ENCODE data around the gene SHISAL1.

The SHISAL1 gene

GRCh38 chr22:44231233-44231632 is 81.5 kb downstream of the SHISAL1 start:
- DNase-seq (ENCODE audit: low spot score), result no peak

DNA sequence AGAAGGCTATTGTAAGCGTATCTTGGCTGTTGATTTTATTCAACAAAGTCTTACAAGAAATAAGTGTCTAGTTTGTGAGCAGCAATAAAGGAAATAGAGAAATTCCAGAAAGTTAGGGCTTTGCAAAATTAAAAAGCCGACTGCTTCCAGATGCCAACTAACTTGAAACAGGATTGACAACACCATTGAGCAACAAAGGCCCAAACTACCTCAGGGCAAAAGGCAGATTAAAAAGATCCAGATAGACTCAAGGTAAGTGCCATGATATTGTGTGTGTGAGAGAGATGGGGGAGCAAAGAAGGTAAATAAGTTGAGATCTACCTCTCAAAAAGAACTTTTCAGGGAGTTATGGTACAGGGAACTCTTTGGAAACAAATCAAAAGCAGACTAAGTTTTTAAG is 82.9 kb downstream of the SHISAL1 start:
- no peak for DNase-seq (ENCODE audit: low spot score)

GRCh38 chr22:44229331-44229730 is 83.4 kb downstream of the SHISAL1 start:
- DNase-seq (ENCODE audit: low spot score), result no peak

- DNase-seq (ENCODE audit: low spot score), result no peak
These were observed 86.9 kb downstream of the SHISAL1 start for GRCh38 chr22:44225812-44226211.

DNA sequence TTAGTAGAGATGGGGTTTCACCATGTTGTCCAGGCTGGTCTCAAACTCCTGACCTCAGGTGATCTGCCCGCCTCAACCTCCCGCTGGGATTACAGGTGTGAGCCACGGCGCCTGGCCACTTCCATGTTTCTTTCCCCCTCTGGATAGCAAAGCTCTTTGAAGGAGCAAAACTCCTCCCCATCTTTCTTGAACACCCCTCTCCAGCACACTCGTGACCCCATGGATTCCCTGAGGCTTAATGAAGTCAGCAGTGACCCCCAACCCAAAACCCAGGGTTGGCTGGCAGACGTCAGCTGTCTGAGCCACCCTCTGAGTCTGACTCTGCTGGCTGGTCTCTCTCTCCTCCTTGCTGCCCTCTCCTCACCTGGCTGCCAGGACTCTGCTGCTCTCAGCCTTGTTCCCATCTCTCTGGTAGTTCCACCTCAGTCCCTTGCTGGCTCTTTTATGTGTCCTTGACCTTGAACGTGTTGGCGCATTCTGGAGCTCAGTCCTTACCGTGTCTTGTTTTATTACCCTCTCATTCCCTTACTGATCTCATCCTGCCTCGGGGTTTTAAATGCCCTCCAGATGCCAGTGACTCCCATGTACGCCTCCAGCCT is 87.6 kb downstream of the SHISAL1 start:
- no peak for DNase-seq (ENCODE audit: low spot score)

GRCh38 chr22:44224166-44224565 is 88.6 kb downstream of the SHISAL1 start:
- no peak for DNase-seq (ENCODE audit: low spot score)

DNA sequence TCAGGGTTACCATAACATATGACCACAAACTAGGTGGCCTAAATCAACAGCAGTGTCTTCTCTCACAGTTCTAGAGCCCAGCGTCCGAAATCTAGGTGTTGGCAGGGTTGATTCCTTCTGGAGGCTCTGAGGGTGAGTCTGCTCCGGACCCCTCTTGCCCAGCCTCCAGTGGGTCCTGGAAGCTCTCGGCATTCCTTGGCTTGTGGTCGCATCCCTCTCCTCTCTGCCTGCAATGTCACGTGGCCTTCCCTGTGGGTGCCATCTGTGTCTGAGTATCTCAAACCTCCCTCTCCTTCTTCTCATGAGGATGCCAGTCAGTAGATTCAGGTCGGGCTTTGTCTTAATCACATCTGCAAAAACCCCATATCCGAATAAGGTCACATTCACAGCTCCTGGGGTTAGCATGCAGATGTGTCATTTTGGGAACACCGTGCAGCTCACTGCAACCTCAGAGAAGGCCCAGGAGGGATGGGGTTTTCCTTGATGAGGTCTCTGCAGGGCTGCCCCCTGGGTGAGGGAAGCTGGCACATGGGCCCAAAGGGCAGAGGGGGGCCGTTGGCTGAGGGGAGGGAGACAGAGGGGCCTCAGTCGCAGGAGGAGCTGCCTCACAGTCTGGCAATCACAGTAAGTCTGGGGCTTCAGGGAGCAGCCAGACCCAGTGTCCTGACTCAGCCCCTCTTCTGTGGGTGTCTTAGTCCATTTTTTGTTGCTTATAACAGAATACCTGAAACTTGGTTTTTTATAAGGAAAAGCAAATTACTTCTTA is 90.9 kb downstream of the SHISAL1 start:
- DNase-seq (ENCODE audit: low spot score), result no peak

- no peak for DNase-seq (ENCODE audit: low spot score)
These were observed 91.7 kb downstream of the SHISAL1 start for GRCh38 chr22:44220727-44221680.

DNA sequence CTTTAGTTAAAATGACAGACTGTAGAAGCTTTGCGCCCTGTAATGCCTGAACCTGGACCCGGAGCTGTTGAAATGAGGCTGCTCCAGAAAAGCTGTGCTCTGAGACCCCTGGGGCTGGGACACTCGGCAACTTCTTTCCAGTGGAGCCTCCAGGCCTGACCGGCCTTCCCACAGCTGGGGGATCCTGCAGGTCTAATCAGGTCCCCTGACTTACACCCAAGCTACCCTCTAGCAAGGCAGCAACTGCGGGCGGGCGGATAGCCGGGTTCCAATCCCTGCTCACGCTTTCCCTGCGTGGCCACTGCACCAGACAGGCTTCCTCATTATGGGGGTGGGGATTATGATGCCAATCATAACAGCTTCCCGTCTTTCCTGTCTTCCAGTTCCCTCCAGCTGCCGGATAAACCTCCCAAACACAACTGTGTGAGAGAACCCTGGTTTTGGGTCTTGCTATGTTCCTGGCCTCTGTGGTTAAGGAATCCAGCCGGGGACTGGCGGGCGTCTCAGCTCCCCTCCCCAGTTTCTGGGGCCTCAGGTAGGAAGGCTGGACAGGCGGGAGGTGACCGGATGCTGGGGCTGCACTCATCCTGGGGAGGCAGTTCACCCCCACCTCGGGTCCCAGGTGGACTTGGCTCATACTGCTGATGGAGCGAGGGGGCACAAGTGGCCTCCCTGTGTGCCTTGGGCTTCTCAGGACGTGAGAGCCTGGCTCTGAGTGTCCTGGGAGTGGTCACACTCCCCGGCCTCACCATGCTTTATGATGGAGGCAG is 93.5 kb downstream of the SHISAL1 start:
- no peak for DNase-seq (ENCODE audit: low spot score)

- no peak for DNase-seq (ENCODE audit: low spot score)
These were observed 94.7 kb downstream of the SHISAL1 start for GRCh38 chr22:44218071-44218470.

- no peak for DNase-seq (ENCODE audit: low spot score)
These were observed 95.4 kb downstream of the SHISAL1 start for GRCh38 chr22:44217346-44217745.

GRCh38 chr22:44215287-44215686 is 97.5 kb downstream of the SHISAL1 start:
- DNase-seq (ENCODE audit: low spot score), result no peak

DNA sequence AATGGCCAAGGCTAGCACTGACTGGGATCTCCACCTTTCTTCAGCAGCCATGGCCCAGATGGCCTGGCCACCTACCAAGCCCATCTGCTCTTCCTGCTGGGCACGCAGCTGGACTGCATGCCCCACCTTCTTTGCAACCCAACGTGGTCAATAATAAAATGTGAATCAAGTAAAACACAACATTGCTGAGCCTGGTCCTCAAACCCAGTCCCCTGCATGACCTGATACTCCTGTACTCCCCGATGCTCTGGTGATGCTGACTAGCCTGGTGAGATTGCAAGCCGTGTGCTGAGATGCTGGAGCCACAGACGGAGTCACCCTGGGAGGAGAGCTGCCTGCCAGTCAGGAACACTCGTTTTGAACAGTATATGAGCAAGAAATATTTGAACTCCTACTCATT is 98.0 kb downstream of the SHISAL1 start:
- no peak for DNase-seq (ENCODE audit: low spot score)

DNA sequence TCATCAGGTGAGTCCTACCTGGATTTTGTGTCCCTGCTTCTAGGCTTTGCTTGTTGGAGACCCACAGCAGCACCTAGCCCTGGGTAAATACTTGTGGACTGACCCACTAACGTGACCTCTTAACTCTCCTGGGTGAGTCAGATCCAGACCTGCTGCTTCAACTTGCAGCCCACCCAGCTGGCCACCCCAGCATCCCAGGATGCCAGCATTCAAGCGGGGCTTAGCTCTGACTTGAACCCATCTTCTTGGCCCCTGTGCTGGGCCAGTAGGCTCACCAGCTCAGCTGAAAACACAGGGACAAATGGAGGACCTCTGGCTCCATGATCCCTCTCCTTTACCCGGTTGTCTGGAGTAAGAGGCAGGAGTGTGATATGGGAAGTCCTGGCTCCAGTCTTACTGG is 98.6 kb downstream of the SHISAL1 start:
- no peak for DNase-seq (ENCODE audit: low spot score)

DNA sequence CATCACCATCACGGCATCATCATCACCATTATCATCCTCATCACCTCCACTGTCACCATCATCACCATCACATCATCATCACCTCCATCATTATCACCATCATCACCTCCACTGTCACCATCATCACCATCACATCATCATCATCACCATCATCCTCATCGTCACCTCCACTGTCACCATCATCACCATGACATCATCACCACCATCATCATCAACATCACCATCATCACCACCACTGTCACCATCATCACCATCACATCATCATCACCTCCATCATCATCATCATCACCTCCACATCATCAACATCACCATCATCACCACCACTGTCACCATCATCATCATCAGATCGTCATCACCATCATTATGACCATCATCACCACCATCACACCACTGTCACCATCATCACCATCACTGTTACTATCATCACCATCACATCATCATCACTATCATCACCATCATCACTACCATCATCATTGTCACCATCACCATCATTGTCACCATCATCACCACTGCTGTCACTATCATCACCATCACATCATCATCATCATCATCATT is 99.2 kb downstream of the SHISAL1 start:
- no peak for DNase-seq (ENCODE audit: low spot score)

DNA sequence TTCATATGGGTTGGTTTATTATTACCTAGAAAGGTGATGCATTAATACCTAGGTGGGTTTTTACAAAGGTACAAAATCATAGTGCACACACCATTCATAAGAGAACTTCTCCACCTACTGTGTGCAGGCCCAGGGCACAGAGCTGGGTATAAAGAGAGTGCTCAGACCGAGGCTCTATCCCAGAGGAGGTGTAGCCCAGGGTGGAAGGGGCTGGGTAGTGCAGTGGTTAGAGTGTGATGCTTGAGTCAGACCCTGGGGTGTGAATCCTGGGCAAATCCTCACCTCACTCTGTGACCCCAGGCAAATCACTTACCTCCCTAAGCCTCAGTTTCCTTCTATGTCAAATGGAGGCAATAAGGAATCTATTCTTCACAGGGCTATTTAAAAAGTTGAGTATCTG is 99.8 kb downstream of the SHISAL1 start:
- no peak for DNase-seq (ENCODE audit: low spot score)

GRCh38 chr22:44211946-44212930 is 100.5 kb downstream of the SHISAL1 start:
- no peak for DNase-seq (ENCODE audit: low spot score)

DNA sequence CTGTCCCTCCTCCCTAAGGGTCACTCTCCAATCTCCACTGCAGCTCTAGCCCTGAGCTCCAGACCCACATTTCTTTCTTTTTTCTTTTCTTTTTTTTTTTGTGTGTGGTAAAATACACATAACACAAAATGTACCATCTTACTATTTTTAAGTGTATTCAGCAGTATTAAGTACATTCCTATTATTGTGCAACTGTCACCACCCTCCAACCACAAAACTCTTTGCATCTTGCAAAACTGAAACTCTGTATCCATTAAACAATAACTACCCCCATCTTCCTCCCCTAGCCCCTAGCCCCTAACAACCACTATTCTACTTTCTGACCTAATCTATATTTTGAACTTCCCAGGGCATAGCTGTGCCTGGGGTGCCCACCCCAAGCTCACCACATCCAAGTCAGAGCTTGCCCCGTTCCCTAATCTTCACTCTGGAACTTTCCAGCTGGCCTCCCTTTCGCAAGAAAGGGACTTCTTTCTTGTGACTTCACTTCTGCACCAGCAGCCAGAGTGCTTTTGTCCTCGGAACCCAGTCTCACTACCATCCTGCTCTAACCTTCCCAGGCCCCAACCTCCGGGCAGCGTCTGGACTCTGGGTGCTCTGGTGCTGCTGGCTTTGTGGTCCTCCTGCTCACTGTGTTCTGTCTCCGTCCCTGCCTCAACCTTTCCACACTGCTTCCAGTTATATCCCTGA is 101.3 kb downstream of the SHISAL1 start:
- DNase-seq (ENCODE audit: low spot score), result no peak

DNA sequence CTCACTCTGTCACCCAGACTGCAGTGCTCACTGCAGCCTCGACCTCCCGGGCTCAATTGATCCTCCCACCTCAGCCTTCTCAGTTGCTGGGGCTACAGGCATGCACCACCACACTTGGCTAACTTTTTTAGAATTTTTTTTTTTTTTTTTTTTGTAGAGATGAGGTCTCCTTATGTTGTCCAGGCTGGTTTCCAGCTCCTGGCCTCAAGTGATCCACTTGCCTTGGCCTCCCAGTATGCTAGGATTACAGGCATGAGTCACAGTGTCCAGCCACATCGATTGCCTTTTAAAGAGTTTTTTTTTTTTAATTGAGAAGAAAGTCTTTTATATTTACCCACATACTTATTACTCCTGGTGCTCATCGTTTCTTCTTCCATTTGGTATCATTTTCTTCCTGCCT is 102.0 kb downstream of the SHISAL1 start:
- DNase-seq (ENCODE audit: low spot score), result no peak

DNA sequence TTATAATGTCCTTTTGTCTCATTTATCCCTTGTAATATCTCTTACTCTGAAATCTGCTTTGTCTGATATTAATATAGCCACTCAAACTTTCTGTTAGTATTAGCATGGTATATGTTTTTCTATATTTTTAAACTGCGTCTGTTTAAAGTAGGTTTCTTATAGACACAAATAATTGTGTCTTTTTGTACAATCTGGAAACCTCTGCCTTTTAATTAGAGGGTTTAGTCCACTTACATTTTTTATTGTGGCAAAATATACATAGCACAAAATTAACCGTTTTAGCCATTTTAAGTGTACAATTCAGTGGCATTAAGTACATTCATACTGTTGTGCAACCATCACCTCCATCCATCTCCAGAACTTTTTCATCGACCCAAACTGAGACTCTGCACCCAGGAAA is 103.4 kb downstream of the SHISAL1 start:
- DNase-seq (ENCODE audit: low spot score), result no peak

Data from LoVo (cell line).